HFF-Myc (cell line): ENCODE measurements around the gene MAP1LC3B2.

Source experiments
- DNase-seq: peaks from one replicate; pipeline ENCODE4 v3.0.0-alpha.2; 2011; ENCODE audit warnings: low read depth; ENCODE audit errors: extremely low read depth
- H3K4me3 ChIP-seq: replicated peaks from 2 replicates; pipeline ENCODE4 v1.5.1; 2011; ENCODE audit warnings: low read depth, mild to moderate bottlenecking, control low read depth, low read length
- TF ChIP-seq, protein P1 (sequence below): IDR thresholded peaks from 2 replicates; pipeline ENCODE4 v1.5.1; 2012; ENCODE audit warnings: mild to moderate bottlenecking, low read depth, low read length, control low read depth; ENCODE audit errors: missing control alignments

MAP1LC3B2 gene

DNA sequence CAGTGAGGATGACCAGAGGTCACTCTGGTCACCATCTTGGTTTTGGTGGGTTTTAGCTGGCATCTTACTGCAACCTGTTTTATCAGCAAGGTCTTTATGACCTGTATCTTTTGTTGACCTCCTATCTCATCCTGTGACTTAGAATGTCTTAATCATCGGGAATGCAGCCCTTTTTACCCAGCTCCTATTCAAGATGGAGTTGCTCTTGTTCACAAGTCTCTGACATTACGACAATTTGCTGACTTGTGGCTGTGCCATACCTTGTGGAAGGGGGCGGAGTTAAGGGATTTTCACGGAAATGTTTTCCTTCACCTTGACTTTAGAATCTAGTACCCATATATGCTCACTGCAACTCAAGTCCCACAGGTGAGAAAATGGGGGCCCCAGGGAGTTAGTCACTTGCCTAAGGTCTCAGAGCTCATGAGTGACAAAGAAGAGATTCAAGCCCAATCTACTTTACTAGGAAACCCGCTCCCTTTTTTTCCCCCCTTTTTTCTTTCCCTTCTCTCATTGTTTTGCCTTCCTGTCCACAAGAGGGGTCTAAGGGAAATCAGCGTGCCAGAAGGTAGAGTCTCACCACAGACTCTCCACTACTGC lies 2.7 kb upstream of the MAP1LC3B2 start:
- no peak for DNase-seq
- TF ChIP-seq, protein P1, sequence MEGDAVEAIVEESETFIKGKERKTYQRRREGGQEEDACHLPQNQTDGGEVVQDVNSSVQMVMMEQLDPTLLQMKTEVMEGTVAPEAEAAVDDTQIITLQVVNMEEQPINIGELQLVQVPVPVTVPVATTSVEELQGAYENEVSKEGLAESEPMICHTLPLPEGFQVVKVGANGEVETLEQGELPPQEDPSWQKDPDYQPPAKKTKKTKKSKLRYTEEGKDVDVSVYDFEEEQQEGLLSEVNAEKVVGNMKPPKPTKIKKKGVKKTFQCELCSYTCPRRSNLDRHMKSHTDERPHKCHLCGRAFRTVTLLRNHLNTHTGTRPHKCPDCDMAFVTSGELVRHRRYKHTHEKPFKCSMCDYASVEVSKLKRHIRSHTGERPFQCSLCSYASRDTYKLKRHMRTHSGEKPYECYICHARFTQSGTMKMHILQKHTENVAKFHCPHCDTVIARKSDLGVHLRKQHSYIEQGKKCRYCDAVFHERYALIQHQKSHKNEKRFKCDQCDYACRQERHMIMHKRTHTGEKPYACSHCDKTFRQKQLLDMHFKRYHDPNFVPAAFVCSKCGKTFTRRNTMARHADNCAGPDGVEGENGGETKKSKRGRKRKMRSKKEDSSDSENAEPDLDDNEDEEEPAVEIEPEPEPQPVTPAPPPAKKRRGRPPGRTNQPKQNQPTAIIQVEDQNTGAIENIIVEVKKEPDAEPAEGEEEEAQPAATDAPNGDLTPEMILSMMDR = no peak

DNA sequence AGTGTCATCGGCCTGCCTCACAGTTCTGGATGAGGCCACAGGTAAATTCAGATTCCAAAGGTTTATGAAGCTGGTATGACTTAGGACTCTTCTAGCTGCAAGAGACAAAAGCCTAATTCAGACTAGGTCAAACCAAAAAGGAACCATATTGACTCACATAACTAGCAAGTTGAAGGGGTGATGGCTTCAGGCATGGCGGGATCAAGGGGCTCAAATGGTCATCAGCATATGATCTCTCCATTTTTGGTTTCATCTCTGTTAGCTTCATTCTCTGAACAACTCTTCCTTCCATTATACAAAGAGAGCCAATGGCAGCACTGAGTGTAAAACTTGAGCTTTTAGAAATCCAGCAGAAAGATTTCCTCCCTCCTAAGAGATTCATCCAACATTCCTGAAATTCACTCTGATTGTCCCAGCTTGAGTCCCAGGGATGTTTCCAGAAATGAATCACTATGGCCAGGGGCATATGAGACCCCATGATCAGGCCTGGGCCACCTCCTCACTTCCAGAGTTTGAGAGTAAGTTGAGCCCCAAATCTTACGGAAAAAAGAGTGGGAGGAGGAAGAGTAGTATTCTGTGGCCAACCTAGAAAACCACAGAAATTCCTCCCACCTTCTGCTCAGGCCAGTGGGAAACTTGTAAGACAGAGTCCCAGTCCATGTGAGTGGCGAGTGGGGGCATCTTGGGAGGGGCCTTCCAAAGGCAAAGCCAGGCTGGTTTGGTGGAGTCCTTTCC lies 2.0 kb upstream of the MAP1LC3B2 start:
- TF ChIP-seq, protein P1 = no peak
- no peak overlapping the region for H3K4me3 ChIP-seq
- no peak for DNase-seq

More for the DNA sequence above, 2.7 kb upstream of the MAP1LC3B2 start:
- no peak overlapping the region for H3K4me3 ChIP-seq

DNA sequence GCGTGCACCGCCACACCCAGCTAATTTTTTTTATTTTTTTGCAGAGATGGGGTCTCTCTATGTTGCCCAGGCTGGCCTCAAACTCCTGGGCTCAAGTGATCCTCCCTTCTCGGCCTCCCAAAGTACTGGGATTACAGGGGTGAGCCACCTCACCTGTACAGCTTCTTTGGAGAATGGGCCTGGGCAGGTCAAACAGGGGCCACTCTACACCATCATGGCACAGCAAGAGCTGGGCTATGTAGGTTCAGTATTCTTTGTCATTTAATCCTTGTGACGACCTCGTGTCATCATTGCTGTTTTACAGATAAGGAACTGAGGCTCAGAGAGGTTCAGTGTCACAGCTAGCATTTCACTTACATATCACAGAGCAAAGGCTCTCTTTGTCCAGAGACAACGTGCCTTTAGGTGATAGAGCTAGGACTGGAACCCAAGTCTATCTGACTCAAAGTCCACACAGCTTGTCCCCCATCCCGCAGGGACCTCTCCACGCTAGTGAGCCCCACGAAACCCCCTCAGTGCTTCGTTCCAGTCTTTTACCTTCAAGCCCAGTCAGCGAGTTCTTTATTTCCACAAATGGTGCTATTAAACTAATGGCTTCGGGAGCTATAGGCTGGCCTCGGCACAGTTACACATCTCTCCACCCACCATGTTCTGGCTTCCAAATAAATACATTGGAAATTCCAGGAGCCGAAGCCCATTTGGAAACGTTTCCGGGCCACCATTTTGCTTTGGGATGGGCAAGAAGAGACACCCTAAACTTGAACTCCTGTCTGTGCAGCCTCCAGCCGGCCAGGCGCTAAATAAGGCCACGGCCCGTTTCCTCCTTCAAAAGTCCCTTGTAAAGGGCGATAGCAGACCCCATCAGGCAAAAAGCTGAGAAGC lies 660 bp upstream of the MAP1LC3B2 start:
- no peak for DNase-seq
- H3K4me3 ChIP-seq = no peak overlapping the region
- TF ChIP-seq, protein P1 = no peak

DNA sequence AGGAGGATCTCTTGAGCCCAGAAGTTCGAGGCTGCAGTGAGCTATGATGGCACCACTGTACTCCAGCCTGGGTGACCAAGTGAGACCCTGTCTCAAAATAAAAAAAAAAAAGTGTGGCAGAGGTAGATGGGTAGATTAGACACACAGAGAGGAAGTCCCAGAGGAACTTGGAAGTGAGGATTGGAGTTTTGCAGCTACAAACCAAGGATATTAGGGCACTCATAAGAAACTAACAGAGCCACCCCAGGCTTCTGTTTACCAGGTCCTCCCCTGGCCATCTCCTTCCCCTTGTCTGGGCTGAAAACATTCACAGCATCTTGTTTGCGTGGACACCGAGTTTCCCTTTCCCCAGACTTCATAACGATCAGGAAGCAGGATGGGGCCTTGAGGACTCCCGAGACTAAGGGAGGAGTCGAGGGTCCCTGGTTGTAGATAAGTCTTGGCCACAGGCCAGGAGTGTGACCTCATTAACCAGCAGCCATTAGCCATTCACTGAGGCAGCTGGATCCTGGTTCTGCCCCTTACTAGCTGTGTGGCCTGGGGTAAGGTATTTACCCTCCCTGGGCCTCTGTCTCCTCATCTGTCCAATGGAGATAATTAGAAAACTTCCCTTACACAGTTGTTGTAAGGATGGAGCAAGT lies 2.1 kb downstream of the MAP1LC3B2 start:
- TF ChIP-seq, protein P1 = no peak
- DNase-seq = no peak

DNA sequence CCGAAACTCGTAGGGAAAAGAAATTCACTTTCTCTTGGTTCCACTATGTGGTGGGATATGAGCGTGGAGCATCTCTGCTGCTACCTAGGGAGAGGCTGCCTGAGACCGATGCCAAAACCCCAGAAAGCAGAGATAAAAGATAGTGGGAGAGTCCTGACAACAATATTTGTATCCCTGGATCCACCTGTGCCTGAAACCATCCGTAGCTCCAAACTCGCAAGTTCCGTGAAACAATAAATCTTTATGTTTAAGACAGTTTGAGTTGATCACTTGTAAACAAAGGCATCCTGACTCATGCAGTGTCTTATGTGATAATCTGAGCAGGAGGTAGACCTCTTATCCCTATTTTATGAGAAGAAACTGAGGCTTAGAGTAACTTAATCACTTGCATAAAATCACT lies 2.9 kb downstream of the MAP1LC3B2 start:
- TF ChIP-seq, protein P1 = no peak
- H3K4me3 ChIP-seq = no peak overlapping the region
- no peak for DNase-seq

More for the DNA sequence above, 2.1 kb downstream of the MAP1LC3B2 start:
- H3K4me3 ChIP-seq = no peak overlapping the region

DNA sequence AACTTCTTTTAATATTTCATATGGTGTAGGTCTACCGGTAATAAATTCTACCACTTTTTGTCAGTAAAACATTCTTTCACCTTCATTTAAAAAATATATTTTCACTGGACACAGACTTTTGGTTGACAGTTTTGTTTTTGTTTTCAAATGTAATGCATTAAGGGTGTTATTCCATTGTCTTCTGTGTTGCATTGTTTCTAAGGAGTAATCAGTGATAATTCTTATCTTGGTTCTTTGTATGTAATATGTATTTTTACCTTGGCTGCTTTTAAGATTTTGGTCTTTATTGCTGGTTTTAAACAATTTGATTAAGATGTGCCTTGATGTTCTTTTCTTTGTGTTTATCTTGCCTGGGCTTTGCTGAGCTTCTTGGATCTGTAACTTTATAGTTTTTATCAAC lies 4.1 kb downstream of the MAP1LC3B2 start:
- DNase-seq = no peak
- TF ChIP-seq, protein P1 = no peak
- no peak overlapping the region for H3K4me3 ChIP-seq
